Stimulated activated CD4-positive, alpha-beta T cell treated with anti-CD3 and anti-CD28 coated beads, Interleukin-15, amount 100 ng/mL, for 1 hour (primary cell): ENCODE results near the gene KIFBP.

Experiments
- DNase-seq, 2 donors: peaks; one replicate each; pipeline ENCODE4 v3.0.0-alpha.2; 2020; ENCODE audit warnings: low read depth in 1 of 2, low spot score in 1 of 2

The KIFBP gene

DNA sequence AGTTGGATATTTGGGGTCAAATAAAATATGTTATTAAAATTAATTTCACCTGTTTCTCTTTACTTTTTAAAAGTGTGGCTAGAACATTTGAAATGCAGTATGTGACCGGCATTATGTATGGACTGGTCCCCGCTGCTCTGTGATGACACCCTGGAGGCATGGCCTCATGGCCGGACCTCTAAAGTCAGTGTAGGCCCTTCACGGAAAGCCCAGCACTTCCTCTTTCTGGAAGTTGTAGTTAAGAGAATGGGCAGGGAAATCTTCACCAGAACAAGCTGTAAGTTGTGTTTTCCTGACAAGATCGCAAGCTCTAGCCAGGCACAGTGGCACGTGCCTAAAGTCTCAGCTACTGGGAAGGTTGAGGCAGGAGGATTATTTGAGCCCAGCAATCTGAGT lies 61.0 kb downstream of the KIFBP start:
- no peak for DNase-seq

- DNase-seq: no peak
Measured at GRCh38 chr10:69051303-69051702, 62.7 kb downstream of the KIFBP start.

- DNase-seq: no peak
Measured at GRCh38 chr10:69051710-69052487, 63.3 kb downstream of the KIFBP start.

GRCh38 chr10:69052736-69053135 lies 64.1 kb downstream of the KIFBP start:
- DNase-seq: no peak

DNA sequence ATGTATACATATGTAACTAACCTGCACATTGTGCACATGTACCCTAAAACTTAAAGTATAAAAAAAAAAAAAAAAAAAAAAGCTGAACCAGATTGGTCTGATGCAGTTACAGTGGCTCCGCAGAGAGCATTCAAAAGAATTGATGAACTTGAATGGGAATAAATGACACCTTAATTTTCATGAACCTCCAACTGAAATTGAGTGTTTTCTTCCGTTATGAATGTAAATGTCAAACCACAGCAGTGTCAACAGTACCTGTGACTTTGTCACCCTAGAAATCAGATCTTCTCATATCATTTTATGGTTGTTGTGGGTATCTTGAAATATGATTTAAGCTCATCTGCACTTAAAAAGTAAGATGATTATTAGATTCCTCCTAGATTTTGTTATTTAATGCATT lies 66.6 kb downstream of the KIFBP start:
- DNase-seq: no peak

GRCh38 chr10:69056129-69056528 lies 67.5 kb downstream of the KIFBP start:
- DNase-seq: no peak

DNA sequence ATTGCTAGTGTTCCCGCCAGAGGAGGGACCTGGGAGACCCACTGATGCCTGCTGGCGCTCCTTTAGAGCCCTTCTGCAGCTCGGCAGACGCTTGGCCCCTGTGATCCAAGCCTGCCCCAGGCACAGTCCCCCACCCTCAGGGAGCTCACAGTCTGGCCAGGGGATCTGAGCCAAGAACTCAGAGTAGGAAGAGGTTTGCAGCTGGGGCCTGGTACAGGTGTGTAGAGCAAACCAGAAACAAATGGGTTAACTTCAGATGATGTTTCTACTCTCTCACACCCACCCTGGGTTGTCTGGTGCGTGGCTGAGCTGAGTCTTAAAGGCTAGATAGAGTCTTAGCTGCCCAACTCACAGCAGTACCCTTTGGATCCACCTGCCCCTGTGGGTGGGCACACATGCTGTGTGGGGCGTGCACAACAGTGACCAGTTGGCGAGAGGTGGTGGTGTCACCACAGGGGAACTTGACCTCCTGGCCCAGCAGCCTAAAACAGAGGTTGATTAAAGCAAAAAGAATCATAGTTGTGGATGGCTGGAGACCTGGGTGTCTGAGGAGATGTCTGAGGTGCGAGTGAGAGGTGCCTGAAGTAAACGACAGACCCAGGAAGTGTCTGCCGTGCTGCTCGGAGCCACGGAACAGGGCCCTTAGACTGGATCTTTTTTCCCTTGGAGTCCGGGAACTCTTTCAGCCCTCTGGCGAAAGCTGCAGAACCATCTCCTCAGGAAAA lies 68.1 kb downstream of the KIFBP start:
- no peak for DNase-seq

DNA sequence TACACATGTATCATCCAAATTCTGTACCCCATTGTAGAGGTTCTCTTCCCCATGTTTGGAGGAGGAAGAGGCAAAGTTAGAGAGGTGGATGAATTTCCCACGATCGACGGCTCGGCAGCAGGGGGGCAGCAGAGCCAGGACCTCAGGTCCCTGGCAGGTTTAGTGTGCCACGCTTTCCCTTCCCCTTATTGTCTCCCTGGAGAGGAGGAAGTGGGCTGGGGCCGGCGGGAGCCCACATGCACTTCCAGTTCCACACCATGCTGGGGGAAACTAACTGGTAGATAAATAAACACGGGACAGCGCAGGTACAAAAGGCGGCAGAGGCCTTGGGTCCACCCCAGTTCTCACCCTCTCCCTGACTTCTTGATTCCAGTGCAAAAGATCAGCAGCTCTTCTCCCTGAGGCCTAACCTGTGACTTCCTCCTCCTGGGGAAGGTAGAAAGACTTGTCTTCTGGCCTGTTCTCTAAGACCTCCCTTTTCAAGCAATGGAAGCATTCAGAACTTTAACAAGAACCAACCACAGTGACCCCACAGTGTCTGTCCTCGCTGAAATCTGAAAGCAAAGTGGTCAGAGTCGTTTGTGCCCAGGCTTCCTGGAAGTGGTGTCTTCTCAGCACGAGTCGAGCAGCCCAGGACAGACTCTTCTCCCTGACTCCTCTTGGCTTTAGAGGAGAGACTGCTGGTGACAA lies 68.8 kb downstream of the KIFBP start:
- DNase-seq: no peak

- no peak for DNase-seq
Measured at GRCh38 chr10:69057951-69058297, 69.3 kb downstream of the KIFBP start.

DNA sequence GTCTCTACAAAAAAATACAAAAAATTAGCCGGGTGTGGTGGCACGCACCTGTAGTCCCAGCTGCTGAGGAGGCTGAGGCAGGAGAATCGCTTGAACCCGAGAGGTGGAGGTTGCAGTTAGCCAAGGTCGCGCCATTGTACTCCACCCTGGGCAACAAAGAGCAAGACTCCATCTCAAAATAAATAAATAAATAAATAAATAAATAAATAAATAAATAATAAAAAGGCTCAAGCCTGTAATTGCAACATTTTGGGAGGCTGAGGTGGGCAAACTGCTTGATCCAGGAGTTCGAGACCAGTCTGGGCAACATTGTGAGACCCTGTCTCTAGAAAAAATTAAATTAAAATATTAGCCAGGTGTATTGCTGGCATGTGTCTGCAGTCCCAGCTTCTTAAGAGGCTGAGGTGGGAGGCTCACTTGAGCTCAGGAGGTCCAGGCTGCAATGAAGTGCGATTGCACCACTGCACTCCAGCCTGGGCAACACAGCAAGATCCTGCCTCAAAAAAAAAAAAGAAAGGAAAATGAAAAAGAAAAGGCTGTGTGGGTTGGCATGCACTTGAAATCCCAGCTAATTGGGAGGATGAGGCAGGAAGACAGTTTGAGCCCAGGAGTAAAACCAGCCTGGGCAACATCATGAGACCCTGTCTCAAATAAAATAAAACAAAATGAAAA lies 71.7 kb downstream of the KIFBP start:
- no peak for DNase-seq

GRCh38 chr10:69061305-69062161 lies 72.9 kb downstream of the KIFBP start:
- no peak for DNase-seq

DNA sequence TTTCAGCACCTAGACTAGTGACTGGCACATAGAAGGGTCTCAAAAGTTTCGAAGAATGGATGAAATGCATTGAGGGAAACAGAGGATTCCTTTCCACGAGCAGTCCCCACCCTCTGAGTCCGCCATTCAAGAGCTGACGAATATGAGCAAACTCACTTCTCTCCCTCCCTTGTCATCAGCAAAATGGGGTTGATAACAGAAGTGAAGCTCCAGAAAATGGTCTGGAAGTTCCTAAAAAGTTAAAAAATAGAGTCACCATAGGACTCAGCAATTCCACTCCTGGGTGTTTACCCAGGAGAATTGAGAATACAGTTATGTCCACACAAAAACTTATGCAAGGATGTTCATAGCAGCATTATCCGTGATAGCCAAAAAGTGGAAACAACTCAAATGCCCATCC lies 74.3 kb downstream of the KIFBP start:
- no peak for DNase-seq

GRCh38 chr10:69064762-69065328 lies 76.2 kb downstream of the KIFBP start:
- no peak for DNase-seq

GRCh38 chr10:69065406-69066361 lies 77.1 kb downstream of the KIFBP start:
- DNase-seq: no peak
